Superior temporal gyrus (tissue), 1 donor: ENCODE data around the gene SUN2.
A peak's percentile ranks its signal among the peaks of the same experiment; 100 is the strongest.

ENCODE experiments used
- DNase-seq: peaks from one replicate; pipeline ENCODE4 v3.0.0-alpha.2; 2016; ENCODE audit errors: extremely low spot score

SUN2 gene

GRCh38 chr22:38735465-38736256, 20.1 kb downstream of the SUN2 start:
- DNase-seq = no peak

- no peak for DNase-seq
Observed at GRCh38 chr22:38735126-38735464, 20.7 kb downstream of the SUN2 start.

DNA sequence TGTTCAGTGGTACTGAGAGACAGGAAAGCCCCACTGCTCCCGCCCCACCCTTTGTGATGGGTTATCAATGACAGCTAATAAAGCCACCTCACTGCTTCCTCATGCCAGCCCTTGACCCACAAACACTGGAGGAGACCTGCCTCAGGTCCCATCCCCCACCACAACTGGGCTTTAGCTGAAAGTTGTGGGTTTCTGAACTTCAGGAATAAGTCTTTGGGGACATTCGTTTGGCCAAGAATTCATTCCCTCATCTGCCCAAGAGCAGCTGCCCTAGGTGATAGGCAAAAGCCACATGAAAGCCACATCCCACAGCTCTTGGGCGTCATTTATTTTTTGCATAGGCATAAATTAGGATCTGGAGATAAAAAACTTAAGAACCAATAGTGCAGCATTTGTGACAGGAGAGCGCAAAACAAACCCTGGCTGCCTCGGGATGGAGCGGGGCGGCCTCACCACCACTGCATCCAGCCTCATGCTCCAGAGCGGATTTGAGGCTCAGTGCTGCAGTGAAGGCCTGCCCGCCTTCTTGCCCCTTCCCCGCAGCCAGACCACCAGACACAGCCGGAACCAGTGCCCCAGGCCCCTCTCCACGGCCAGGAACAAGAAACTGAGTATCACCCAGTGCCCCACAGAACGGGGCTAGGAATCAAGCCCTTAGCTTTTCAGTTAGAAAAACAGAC, 21.2 kb downstream of the SUN2 start:
- DNase-seq = no peak

DNA sequence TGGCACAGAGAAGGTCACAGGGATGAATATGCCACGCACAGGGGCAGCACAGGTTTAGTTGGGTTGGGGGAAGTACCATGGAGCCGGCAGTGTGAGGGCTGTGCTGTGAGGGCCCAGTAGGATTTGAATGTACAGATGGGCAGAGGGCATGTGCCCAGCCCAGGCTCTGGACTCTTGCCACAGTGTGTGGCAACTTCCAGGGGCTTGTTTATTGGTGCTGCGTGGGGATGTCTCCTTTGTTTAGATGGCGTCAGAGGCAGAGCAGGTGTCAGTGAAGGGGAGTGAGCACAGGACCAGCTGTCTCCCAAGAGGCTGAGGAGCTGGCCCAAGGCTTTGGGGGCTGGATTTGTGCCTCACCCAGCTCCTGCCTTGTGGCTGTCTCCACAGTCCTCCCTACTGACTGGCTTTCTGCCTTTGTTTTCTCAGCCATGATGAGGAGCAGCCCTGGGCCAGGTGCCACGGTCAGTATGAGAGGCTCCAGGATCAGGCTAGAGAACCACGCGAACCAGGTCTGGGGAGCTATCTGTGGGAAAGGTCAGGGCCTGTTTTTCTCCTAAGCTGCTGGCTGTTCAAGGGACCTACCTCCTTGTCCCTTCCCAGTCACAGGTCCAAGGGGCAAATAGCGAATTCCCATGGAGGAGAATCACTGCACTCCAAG, 21.9 kb downstream of the SUN2 start:
- DNase-seq = peak; percentile 94

DNA sequence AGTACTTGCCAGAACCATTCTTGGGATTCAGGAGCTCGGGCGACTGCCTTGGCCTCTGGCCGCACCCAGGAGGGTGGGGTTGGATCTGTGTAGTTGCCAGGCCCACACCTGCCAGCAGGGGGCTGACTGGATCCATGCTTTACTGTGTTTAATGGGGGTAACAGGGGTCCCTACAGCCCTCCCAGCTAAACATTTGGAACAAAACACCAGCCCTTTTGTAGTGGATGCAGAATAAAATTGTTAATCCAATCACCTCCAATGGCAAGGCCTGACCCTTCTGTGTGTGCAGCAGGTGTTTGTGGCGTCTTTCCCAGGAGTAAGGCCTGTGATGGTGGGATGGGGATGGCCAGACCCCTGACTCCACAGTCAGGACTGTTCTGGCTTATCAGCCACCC, 22.5 kb downstream of the SUN2 start:
- peak; percentile 79 for DNase-seq

- DNase-seq = peak; percentile 53
Observed at GRCh38 chr22:38732251-38732815, 23.5 kb downstream of the SUN2 start.

GRCh38 chr22:38731703-38732161, 24.1 kb downstream of the SUN2 start:
- no peak for DNase-seq

DNA sequence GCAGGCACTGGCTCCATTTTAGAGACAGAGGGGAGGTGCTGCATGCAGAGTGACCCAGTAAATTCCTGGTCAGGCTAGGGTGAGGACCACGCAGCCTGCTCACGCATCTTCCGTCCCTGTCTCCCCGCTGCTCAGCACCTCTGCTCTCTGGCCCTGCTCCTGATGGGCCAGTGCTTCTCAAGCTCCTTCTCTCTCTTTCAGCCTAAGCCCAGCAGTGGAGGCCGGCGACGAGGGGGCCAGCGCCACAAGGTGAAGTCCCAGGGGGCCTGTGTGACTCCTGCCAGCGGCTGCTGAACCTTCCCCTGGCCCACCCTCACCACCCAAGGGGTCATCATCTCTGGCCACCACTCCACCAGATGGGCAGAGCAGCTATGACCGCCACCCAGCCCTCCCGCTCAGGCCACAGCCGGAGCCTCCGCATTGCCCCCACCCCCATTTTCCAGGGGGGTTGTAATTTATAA, 25.4 kb downstream of the SUN2 start:
- no peak for DNase-seq

DNA sequence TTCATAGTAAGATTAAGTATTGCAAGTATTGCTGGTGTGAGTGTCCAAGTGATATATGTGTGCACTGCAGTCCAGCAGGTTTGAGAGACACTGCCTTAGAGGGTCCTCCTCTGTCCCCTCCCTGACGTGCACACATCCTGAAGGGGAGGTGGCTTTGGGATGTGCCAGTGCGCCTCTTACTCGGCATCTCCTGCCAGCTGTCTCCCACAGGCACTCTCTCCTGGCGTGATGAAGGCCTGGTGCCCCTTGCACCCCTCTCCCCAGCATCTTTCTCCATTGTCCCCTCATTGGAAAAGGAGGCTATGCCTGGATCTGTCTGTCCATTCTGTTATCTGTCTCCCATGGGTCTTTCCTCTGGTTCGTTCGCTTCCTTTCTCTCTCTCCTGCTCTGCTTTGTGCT, 25.9 kb downstream of the SUN2 start:
- DNase-seq = peak; percentile 12

GRCh38 chr22:38728871-38729796, 26.7 kb downstream of the SUN2 start:
- DNase-seq = peak; percentile 9

- no peak for DNase-seq
Observed at GRCh38 chr22:38727530-38728451, 28.0 kb downstream of the SUN2 start.

DNA sequence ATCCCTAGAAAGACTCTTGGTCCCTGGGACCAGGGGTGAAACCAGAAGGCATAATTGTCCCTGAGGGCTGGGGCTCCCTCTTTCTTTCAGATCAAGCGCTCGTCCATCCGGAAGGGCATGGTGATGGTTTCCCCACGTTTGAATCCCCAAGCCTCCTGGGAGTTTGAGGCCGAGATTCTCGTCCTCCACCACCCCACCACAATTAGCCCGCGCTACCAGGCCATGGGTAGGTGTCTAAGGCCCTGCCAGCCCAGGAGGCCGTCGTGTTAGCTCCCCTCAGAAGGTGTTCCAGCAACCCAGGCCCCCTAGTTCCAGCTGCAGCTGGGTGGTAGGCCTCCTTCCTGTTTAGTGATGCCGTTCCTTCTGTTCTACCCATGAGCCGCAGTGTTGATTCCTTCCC, 28.7 kb downstream of the SUN2 start:
- no peak for DNase-seq

DNA sequence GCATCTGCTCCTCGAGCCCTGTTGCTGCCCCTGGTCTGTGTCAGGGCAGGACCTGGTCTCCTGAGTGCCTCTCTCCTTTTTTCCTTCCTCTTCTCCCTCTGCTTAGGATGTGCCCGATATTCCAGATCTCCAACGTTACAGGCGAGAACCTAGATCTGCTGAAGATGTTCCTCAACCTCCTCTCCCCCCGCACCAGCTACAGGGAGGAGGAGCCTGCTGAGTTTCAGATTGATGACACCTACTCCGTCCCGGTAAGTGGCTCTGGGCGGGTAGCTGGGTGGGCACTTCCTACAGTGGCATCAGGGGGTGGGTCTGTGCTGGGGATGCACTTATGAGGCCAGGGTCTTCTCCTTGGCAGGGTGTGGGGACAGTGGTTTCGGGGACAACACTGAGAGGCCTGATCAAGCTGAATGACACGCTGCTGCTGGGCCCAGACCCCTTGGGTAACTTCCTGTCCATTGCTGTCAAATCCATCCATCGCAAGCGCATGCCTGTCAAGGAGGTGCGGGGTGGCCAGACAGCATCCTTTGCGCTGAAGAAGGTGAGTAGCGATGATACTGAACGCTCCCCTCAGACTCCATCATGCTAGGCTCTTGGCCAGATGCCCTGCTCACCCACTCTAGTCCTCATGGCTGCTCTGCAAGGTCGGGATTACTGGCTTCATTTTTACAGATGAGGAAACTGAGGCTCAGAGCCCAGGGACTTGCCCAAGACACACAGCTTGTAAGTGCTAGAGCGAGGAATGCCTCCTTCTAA, 29.7 kb downstream of the SUN2 start:
- DNase-seq = no peak

GRCh38 chr22:38724926-38725571, 30.7 kb downstream of the SUN2 start:
- DNase-seq = peak; percentile 89

- no peak for DNase-seq
Observed at GRCh38 chr22:38724176-38724575, 31.6 kb downstream of the SUN2 start.

- no peak for DNase-seq
Observed at GRCh38 chr22:38721551-38721950, 34.2 kb downstream of the SUN2 start.

GRCh38 chr22:38720350-38720749, 35.4 kb downstream of the SUN2 start:
- no peak for DNase-seq

- DNase-seq = no peak
Observed at GRCh38 chr22:38719196-38719595, 36.6 kb downstream of the SUN2 start.

DNA sequence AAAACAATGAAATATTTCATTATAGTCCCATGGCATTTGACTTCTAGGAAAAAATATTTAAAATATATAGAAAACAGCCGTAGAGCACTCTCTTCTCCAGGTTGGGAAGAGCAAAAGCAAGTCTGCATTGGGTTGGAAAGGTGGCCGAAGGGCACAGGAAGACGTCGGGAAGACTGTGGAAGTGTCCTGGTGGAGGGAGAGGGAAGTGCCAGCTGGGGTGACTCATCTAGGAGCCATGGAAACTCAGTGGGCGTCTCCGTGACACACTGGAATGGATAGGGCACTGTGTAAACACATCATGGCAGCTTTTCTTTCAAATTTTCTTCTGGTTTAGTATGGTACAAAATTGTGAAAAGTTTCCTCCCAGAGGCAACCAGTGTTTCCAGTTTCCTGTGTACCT, 37.4 kb downstream of the SUN2 start:
- DNase-seq = no peak
